ENCODE measurements around the gene MCTP1. TPM values are rescaled to one million over a fixed set of nuclear protein-coding genes. Genes with fewer than 3 reads are reported as not detected.

The MCTP1 gene
- total and polyA plus RNA-seq, 2 of the 8 experiments (the other 6 are each of a cell fraction or from before 2014, with no cell fraction given) = 0.56 to 3.4 TPM

DNA sequence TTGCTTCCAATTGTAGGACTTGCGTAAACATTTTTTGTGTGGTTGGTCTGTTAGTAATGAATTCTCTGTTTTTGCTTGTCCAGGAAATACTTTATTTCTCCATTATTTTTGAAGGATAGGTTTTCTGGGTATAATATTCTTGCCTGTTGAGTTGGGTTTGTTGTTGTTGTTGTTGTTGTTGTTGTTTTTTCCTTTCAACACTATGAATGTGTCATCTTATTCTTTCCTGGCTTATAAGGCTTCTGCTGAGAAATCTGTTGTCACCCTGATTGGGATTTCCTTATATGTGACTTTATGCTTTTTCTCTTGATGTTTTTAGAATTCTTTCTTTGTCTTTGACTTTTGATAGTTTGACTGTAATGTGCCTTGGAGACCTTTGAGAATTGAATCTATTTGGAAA lies 626.6 kb downstream of the MCTP1 start:
- CTCF ChIA-PET (ENCODE audit: partially characterized antibody) = no interaction called here
- TF ChIP-seq TBP (IDR thresholded peaks at IDR 0.05; ENCODE audit: low read depth, low read length) (no peak), PHF8 (conservative IDR thresholded peaks at IDR 0.05; ENCODE audit: low read depth, low read length) (no peak), RBBP5 (IDR thresholded peaks at IDR 0.05; ENCODE audit: borderline replicate concordance, low read depth, low read length) (no peak), KDM1A (IDR thresholded peaks at IDR 0.05; ENCODE audit: borderline replicate concordance, low read length) (no peak), RAD21 (IDR thresholded peaks at IDR 0.05 in 1 of 2, conservative IDR thresholded peaks at IDR 0.05 in 1 of 2; ENCODE audit: low read depth in 2 of 2, low read length in 2 of 2) (no peak), NRF1 (IDR thresholded peaks at IDR 0.05; ENCODE audit: low read depth, low read length) (no peak), HDAC6 (IDR thresholded peaks at IDR 0.05; ENCODE audit: low read depth, low read length) (no peak), GTF2F1 (IDR thresholded peaks at IDR 0.05; ENCODE audit: borderline replicate concordance, low read depth, low read length) (no peak), BACH1 (IDR thresholded peaks at IDR 0.05; ENCODE audit: low read length) (no peak), GABPA (IDR thresholded peaks at IDR 0.05; ENCODE audit: borderline replicate concordance, insufficient read depth, low read length) (no peak), CBX8 (IDR thresholded peaks at IDR 0.05; ENCODE audit: borderline replicate concordance, low read depth, low read length) (no peak)
- TF ChIP-seq, protein P1, sequence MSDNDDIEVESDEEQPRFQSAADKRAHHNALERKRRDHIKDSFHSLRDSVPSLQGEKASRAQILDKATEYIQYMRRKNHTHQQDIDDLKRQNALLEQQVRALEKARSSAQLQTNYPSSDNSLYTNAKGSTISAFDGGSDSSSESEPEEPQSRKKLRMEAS (IDR thresholded peaks at IDR 0.05) = no peak
- TF ChIP-seq, protein P2, sequence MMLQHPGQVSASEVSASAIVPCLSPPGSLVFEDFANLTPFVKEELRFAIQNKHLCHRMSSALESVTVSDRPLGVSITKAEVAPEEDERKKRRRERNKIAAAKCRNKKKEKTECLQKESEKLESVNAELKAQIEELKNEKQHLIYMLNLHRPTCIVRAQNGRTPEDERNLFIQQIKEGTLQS (IDR thresholded peaks at IDR 0.05; ENCODE audit: insufficient read depth, low read depth, low read length) = no peak

More for the DNA sequence above, 626.6 kb downstream of the MCTP1 start:
- Histone ChIP-seq H2AFZ (ENCODE audit: low read length) (no peak overlapping the region), H3K27ac (ENCODE audit: low read depth, low read length) (no peak overlapping the region), H4K20me1 (replicated peaks in 1 of 2; ENCODE audit: control insufficient read depth in 1 of 2, insufficient read depth in 2 of 2, low read length in 2 of 2) (no peaks in the 10 kb centered on the region), H4K91ac (replicated peaks; ENCODE audit: insufficient read length, low read length) (no peak overlapping the region), H3K23ac (ENCODE audit: insufficient read length) (no peak overlapping the region), H2BK120ac (replicated peaks; ENCODE audit: low read depth, low read length) (no peak overlapping the region), H3K18ac (ENCODE audit: extremely low read depth, low read length) (no peak overlapping the region), H2BK15ac (ENCODE audit: low read length) (no peak overlapping the region), H3K4me3 (ENCODE audit: extremely low read depth in 1 of 4, insufficient read depth in 2 of 4, low read depth in 3 of 4, low read length in 4 of 4) (no peak overlapping the region), H3K4ac (replicated peaks; ENCODE audit: insufficient read length, low read depth, low read length) (no peak overlapping the region), H2BK12ac (ENCODE audit: low read depth, low read length) (no peak overlapping the region), H3K27me3 (replicated peaks in 1 of 4; ENCODE audit: control insufficient read depth in 3 of 4, extremely low read depth in 1 of 4, insufficient read depth in 3 of 4, low read length in 3 of 4) (0 out of 7 replicates have a peak, but pooled peaks cover 0 to 2% (median 0%) of the 10 kb centered on the region in 4 experiments), H3K9me3 (ENCODE audit: insufficient read depth in 2 of 2, low read depth in 1 of 2, low read length in 1 of 2) (peaks cover 0 to 13% of the 10 kb centered on the region in 2 experiments; a peak in 2 of 4 replicates), H3K14ac (ENCODE audit: insufficient read length) (no peak overlapping the region), H3K79me2 (ENCODE audit: control insufficient read depth in 1 of 2, insufficient read depth in 2 of 2, low read length in 2 of 2) (peaks cover 0 to 10% of the 10 kb centered on the region in 2 experiments; a peak in 2 of 4 replicates), H3K36me3 (ENCODE audit: control insufficient read depth in 2 of 4, insufficient read depth in 4 of 4, low read length in 3 of 4) (peaks cover 0 to 16% (median 3%) of the 10 kb centered on the region in 4 experiments; a peak in 6 of 8 replicates), H2BK5ac (ENCODE audit: low read depth, low read length) (no peak overlapping the region), H3K9ac (replicated peaks in 1 of 4; ENCODE audit: extremely low read depth in 1 of 4, low read depth in 3 of 4, low read length in 3 of 4) (no peak overlapping the region), H3K56ac (replicated peaks; ENCODE audit: insufficient read length, low read depth, low read length) (no peak overlapping the region), H2AK5ac (ENCODE audit: low read depth, low read length) (no peak overlapping the region), H3K79me1 (ENCODE audit: low read depth, low read length) (peaks cover 6% of the 10 kb centered on the region), H2BK20ac (ENCODE audit: low read length) (no peak overlapping the region), H3K4me1 (replicated peaks in 1 of 4; ENCODE audit: control insufficient read depth in 3 of 4, insufficient read depth in 4 of 4, low read length in 3 of 4) (no peaks in the 10 kb centered on the region), H3K4me2 (ENCODE audit: insufficient read depth in 1 of 2, low read depth in 2 of 2, low read length in 2 of 2) (no peak overlapping the region), H4K8ac (ENCODE audit: extremely low read depth, insufficient read depth, low read length) (no peak overlapping the region), H3K23me2 (ENCODE audit: low read depth, low read length) (no peaks in the 10 kb centered on the region), H4K5ac (ENCODE audit: insufficient read length, low read depth, low read length) (no peak overlapping the region)
- POLR2A ChIA-PET (ENCODE audit: partially characterized antibody) = interaction anchor here (0.6 kb wide), 1 partner anchor 15 kb away, joined by 3 read pairs; no protein-coding TSS in a partner anchor
- DNase-seq (ENCODE audit: low read depth in 1 of 2, low spot score in 2 of 2) = no peak
- WGBS, 2 experiments (ENCODE audit: extremely low coverage in 1 of 2, insufficient coverage in 1 of 2, insufficient read length in 1 of 2, insufficient replicate concordance in 2 of 2, low coverage in 1 of 2, low lambda C conversion rate in 2 of 2, missing lambda C conversion rate in 1 of 2) = 100% methylated on average over 1 of the region's 1 CpG; no CpG with 5 or more reads in 1 of the 2 experiments
- FAIRE-seq = no peak

Measured in H1 (cell line).